Heart left ventricle (tissue), 13 donors: ENCODE measurements around the gene RXRA.

ENCODE experiments used
- CTCF ChIP-seq, 12 donors: fragments of 200-600 bp; sonication (generic) in 4 of 12; IDR thresholded peaks; one replicate each; pipeline versions ENCODE4 v1.5.0 to v1.8.0; 2018 to 2022; ENCODE audit warnings: antibody characterized with exemption in 12 of 12, mild to moderate bottlenecking in 5 of 12
- POLR2A ChIP-seq, 2 donors: fragments of 450-650 bp; IDR thresholded peaks; one replicate each; pipeline ENCODE4 v1.6.1; 2017; ENCODE audit warnings: antibody characterized with exemption in 2 of 2, mild to moderate bottlenecking in 2 of 2, moderate library complexity in 2 of 2
- donor health status: ischemic (EF 13 %, LVEDD 7.1; RV severe dilation, severe dysfunction).
- donor health status: DM: no; HTN: yes; CAD: no.
- donor health status: DM: no; HTN: no; CAD: no.
- donor health status: ischemic (EF 25% LVEDD 6.9; RV normal size, moderate dysfunction).
- donor health status: ischemic (EF 25% LVEDD 5.7; RV mildly dilated, moderate dysfunction).
- donor health status: ischemic (EF 35%, LVEDD 5.7; RV mildly dilated, moderate dysfunction).
- donor health status: nonischemic (EF 11% LVEDD 7.7; RV severe dilation, severe dysfunction).
- donor health status: DM: yes; HTN: yes; CAD: no.
- donor health status: PGD.
- donor health status: ischemic (EF 29% LVEDD 5.4; RV normal size, mild dysfunction).
- donor health status: nonischemic (EF 23%, LVEDD 6.1; RV moderate dilation, normal function).

GRCh38 chr9:134482226-134482625, 156.0 kb downstream of the RXRA start:
- TF ChIP-seq CTCF (IDR thresholded peaks at IDR 0.05), result no peak
- no peak for TF ChIP-seq POLR2A (IDR thresholded peaks at IDR 0.05)
